ENCODE data around the gene CYB561A3. TPM values are rescaled to one million over a fixed set of nuclear protein-coding genes. Genes with fewer than 3 reads are reported as not detected.

CYB561A3 gene
- total and polyA plus RNA-seq, 2 experiments from 2014 or later: 9.8 to 30.8 TPM

DNA sequence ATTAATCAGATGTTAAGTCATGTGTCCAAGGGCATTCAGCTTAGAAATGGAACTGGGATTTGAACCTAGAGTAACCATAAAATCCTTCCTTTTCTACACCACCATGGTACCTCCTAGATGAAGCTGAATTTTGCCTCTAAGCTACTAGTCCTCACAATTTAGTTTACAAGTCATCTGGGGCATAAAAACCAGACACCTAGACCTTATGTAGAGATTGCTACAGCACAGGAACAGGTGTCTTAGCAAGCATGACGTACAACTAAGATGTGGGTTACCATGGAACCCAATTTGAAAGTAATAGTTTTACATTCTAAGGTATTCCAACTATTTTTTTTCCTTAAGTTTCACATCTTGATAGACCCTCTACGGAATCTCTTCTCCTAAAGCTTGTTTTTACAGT is 39.9 kb upstream of the CYB561A3 start:
- no peaks in the 10 kb centered on the region for H3K79me2 ChIP-seq (replicated peaks; ENCODE audit: insufficient read depth)
- ATAC-seq (no peak), DNase-seq (ENCODE audit: low spot score) (no peak)
- no peak for TF ChIP-seq STAT1 (IDR thresholded peaks at IDR 0.05; ENCODE audit: unreplicated experiment)
- TF ChIP-seq ZNF331 (CRISPR knock-in tag; IDR thresholded peaks at IDR 0.05; ENCODE audit: low read depth): no peak
- no peak for TF ChIP-seq ZNF114 (CRISPR knock-in tag; IDR thresholded peaks at IDR 0.05)
- TF ChIP-seq EZH2 (IDR thresholded peaks at IDR 0.05; ENCODE audit: low read depth, unreplicated experiment): no peak
- TF ChIP-seq, protein P1, sequence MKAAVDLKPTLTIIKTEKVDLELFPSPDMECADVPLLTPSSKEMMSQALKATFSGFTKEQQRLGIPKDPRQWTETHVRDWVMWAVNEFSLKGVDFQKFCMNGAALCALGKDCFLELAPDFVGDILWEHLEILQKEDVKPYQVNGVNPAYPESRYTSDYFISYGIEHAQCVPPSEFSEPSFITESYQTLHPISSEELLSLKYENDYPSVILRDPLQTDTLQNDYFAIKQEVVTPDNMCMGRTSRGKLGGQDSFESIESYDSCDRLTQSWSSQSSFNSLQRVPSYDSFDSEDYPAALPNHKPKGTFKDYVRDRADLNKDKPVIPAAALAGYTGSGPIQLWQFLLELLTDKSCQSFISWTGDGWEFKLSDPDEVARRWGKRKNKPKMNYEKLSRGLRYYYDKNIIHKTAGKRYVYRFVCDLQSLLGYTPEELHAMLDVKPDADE (IDR thresholded peaks at IDR 0.05): no peak
- no peak for TF ChIP-seq EZH2phosphoT487 (IDR thresholded peaks at IDR 0.05; ENCODE audit: unreplicated experiment)
- no peak for TF ChIP-seq JUNB (IDR thresholded peaks at IDR 0.05; ENCODE audit: unreplicated experiment)
- TF ChIP-seq, protein P2, sequence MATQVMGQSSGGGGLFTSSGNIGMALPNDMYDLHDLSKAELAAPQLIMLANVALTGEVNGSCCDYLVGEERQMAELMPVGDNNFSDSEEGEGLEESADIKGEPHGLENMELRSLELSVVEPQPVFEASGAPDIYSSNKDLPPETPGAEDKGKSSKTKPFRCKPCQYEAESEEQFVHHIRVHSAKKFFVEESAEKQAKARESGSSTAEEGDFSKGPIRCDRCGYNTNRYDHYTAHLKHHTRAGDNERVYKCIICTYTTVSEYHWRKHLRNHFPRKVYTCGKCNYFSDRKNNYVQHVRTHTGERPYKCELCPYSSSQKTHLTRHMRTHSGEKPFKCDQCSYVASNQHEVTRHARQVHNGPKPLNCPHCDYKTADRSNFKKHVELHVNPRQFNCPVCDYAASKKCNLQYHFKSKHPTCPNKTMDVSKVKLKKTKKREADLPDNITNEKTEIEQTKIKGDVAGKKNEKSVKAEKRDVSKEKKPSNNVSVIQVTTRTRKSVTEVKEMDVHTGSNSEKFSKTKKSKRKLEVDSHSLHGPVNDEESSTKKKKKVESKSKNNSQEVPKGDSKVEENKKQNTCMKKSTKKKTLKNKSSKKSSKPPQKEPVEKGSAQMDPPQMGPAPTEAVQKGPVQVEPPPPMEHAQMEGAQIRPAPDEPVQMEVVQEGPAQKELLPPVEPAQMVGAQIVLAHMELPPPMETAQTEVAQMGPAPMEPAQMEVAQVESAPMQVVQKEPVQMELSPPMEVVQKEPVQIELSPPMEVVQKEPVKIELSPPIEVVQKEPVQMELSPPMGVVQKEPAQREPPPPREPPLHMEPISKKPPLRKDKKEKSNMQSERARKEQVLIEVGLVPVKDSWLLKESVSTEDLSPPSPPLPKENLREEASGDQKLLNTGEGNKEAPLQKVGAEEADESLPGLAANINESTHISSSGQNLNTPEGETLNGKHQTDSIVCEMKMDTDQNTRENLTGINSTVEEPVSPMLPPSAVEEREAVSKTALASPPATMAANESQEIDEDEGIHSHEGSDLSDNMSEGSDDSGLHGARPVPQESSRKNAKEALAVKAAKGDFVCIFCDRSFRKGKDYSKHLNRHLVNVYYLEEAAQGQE (IDR thresholded peaks at IDR 0.05; ENCODE audit: unreplicated experiment): no peak
- no peak for TF ChIP-seq CREB1 (CRISPR knock-in tag; IDR thresholded peaks at IDR 0.05; ENCODE audit: low read depth)
- TF ChIP-seq, protein P3, sequence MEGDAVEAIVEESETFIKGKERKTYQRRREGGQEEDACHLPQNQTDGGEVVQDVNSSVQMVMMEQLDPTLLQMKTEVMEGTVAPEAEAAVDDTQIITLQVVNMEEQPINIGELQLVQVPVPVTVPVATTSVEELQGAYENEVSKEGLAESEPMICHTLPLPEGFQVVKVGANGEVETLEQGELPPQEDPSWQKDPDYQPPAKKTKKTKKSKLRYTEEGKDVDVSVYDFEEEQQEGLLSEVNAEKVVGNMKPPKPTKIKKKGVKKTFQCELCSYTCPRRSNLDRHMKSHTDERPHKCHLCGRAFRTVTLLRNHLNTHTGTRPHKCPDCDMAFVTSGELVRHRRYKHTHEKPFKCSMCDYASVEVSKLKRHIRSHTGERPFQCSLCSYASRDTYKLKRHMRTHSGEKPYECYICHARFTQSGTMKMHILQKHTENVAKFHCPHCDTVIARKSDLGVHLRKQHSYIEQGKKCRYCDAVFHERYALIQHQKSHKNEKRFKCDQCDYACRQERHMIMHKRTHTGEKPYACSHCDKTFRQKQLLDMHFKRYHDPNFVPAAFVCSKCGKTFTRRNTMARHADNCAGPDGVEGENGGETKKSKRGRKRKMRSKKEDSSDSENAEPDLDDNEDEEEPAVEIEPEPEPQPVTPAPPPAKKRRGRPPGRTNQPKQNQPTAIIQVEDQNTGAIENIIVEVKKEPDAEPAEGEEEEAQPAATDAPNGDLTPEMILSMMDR (conservative IDR thresholded peaks at IDR 0.05; ENCODE audit: low read depth in 2 of 2): no peak
- no peak; the same call in 1 of the 2 replicates for TF ChIP-seq POLR2AphosphoS5 (IDR thresholded peaks at IDR 0.05; ENCODE audit: low read depth)
- TF ChIP-seq, protein P4, sequence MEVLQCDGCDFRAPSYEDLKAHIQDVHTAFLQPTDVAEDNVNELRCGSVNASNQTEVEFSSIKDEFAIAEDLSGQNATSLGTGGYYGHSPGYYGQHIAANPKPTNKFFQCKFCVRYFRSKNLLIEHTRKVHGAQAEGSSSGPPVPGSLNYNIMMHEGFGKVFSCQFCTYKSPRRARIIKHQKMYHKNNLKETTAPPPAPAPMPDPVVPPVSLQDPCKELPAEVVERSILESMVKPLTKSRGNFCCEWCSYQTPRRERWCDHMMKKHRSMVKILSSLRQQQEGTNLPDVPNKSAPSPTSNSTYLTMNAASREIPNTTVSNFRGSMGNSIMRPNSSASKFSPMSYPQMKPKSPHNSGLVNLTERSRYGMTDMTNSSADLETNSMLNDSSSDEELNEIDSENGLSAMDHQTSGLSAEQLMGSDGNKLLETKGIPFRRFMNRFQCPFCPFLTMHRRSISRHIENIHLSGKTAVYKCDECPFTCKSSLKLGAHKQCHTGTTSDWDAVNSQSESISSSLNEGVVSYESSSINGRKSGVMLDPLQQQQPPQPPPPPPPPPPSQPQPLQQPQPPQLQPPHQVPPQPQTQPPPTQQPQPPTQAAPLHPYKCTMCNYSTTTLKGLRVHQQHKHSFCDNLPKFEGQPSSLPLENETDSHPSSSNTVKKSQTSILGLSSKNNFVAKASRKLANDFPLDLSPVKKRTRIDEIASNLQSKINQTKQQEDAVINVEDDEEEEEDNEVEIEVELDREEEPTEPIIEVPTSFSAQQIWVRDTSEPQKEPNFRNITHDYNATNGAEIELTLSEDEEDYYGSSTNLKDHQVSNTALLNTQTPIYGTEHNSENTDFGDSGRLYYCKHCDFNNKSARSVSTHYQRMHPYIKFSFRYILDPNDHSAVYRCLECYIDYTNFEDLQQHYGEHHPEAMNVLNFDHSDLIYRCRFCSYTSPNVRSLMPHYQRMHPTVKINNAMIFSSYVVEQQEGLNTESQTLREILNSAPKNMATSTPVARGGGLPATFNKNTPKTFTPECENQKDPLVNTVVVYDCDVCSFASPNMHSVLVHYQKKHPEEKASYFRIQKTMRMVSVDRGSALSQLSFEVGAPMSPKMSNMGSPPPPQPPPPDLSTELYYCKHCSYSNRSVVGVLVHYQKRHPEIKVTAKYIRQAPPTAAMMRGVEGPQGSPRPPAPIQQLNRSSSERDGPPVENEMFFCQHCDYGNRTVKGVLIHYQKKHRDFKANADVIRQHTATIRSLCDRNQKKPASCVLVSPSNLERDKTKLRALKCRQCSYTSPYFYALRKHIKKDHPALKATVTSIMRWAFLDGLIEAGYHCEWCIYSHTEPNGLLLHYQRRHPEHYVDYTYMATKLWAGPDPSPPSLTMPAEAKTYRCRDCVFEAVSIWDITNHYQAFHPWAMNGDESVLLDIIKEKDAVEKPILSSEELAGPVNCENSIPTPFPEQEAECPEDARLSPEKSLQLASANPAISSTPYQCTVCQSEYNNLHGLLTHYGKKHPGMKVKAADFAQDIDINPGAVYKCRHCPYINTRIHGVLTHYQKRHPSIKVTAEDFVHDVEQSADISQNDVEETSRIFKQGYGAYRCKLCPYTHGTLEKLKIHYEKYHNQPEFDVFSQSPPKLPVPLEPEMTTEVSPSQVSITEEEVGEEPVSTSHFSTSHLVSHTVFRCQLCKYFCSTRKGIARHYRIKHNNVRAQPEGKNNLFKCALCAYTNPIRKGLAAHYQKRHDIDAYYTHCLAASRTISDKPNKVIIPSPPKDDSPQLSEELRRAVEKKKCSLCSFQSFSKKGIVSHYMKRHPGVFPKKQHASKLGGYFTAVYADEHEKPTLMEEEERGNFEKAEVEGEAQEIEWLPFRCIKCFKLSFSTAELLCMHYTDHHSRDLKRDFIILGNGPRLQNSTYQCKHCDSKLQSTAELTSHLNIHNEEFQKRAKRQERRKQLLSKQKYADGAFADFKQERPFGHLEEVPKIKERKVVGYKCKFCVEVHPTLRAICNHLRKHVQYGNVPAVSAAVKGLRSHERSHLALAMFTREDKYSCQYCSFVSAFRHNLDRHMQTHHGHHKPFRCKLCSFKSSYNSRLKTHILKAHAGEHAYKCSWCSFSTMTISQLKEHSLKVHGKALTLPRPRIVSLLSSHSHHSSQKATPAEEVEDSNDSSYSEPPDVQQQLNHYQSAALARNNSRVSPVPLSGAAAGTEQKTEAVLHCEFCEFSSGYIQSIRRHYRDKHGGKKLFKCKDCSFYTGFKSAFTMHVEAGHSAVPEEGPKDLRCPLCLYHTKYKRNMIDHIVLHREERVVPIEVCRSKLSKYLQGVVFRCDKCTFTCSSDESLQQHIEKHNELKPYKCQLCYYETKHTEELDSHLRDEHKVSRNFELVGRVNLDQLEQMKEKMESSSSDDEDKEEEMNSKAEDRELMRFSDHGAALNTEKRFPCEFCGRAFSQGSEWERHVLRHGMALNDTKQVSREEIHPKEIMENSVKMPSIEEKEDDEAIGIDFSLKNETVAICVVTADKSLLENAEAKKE (CRISPR knock-in tag; IDR thresholded peaks at IDR 0.05): no peak
- no peak for TF ChIP-seq NANOG (IDR thresholded peaks at IDR 0.05; ENCODE audit: borderline replicate concordance)
- H3K9me2 ChIP-seq (ENCODE audit: insufficient read depth): no peaks in the 10 kb centered on the region
- peaks cover 15% of the 10 kb centered on the region for H4K20me1 ChIP-seq (replicated peaks; ENCODE audit: insufficient read depth)
- Mint-ChIP-seq H3K4me1 (no peaks in the 10 kb centered on the region), H3K27me3 (ENCODE audit: insufficient read depth, low read depth, poor library complexity) (peaks cover 2% of the 10 kb centered on the region), H3K9me3 (no peaks in the 10 kb centered on the region; the same call in 2 of the 3 replicates), H3K27ac (no peak overlapping the region), H3K4me3 (no peak overlapping the region), H3K36me3 (ENCODE audit: low read depth) (peaks cover 59% of the 10 kb centered on the region)
- no peak overlapping the region for H3K4me3 ChIP-seq
- H3F3A ChIP-seq (replicated peaks; ENCODE audit: low read depth): peaks cover 27% of the 10 kb centered on the region
- H3K27ac ChIP-seq (ENCODE audit: low read depth): no peak overlapping the region
- H3K4me2 ChIP-seq: no peak overlapping the region
- no peaks in the 10 kb centered on the region for H3K27me3 ChIP-seq (ENCODE audit: insufficient read depth)
- peaks cover 43% of the 10 kb centered on the region for H3K36me3 ChIP-seq (ENCODE audit: insufficient read depth)
- no peak overlapping the region for H2AFZ ChIP-seq
- no peaks in the 10 kb centered on the region for H3K4me1 ChIP-seq (ENCODE audit: insufficient read depth)

Data from GM23338 (cell line).